Glomerular visceral epithelial cell (primary cell): ENCODE measurements around the gene PRKAR2B.
A peak's percentile ranks its signal among the peaks of the same experiment; 100 is the strongest.
"Not testable (repeated sequence)": the region's sequence is repeated elsewhere in the genome, so short reads cannot be mapped to it uniquely, and the experiment has no call there.

ENCODE experiments used
- DNase-seq: peaks from one replicate; pipeline ENCODE4 v3.0.0-alpha.2; 2016; ENCODE audit errors: extremely low spot score

PRKAR2B gene

GRCh38 chr7:107027208-107027607 is 17.3 kb upstream of the PRKAR2B start:
- no peak for DNase-seq

GRCh38 chr7:107029061-107029763 is 15.3 kb upstream of the PRKAR2B start:
- DNase-seq: no peak

DNA sequence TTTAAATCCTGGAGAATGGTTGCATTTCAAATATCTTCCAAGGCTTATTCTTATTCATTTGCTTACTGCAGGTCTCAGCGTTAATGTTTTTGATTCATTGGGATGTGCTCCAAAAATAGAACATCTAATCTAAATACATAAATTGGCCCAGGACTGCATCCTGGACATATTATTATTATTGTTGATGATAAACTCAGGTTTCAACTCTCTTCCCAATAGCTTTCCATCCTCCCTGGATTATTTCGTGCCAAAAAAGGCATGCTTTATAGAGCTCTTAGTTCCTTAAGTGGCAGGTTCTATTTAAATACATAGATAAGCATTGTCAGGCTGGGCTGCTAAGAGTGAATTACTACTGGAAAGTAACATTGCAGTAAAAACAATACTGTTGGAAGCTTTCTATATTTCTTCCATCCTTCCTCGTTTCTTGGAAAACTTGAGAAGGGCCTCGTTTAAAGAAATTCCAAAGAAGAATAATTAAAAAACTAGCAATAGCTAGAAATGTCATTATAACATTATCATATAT is 14.7 kb upstream of the PRKAR2B start:
- DNase-seq: no peak

DNA sequence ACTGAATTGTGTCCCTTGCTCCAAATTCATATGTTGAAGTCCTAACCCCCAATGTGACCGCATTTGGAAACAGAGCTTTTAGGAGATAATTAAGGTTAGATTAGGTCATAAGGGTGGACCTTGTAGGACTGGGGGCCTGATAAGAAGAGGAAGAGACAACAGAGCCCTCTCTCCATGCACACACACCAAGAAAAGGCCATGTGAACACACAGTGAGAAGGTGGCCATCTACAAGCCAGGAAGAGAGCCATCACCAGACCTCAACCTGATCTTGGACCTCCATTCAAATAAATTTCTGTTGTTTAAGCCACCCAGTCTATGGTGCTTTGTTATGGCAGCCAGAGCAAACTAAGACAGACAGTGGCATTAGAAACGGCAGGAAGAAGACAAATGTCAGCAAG is 12.5 kb upstream of the PRKAR2B start:
- DNase-seq: no peak

DNA sequence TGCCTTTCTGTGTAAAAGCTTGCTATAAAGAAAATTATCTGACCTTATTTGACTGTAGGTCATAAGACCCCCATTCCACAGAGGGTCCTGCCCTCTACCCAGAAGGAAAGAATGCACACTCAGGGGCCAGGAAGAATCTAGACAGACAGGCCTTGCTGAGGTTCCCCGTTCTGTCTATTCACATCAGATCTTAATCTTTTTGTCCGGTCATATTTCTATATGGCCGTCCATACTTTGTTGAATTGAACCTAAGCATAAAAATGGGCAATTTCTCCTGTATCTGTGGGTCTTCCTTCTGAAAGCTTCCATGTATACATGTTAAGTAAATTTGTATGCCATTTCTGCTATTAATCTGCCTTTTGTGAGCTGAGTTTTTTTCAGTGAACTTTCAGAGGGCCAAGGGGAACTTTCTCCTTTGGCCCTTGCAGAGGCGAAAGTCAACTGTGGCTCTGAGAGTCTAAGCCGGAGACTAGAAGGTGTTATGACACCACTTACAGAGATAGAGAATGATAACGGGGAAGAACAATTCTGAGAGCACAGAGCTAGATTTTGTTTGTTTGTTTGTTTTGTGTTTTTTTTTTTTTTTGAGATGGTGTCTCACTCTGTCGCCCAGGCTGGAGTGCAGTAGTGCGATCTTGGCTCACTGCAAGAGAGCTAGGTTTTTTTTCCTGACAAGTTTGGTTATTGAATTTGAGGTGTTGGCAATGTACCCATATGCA is 11.6 kb upstream of the PRKAR2B start:
- DNase-seq: no peak

GRCh38 chr7:107034553-107034952 is 10.0 kb upstream of the PRKAR2B start:
- no peak for DNase-seq

DNA sequence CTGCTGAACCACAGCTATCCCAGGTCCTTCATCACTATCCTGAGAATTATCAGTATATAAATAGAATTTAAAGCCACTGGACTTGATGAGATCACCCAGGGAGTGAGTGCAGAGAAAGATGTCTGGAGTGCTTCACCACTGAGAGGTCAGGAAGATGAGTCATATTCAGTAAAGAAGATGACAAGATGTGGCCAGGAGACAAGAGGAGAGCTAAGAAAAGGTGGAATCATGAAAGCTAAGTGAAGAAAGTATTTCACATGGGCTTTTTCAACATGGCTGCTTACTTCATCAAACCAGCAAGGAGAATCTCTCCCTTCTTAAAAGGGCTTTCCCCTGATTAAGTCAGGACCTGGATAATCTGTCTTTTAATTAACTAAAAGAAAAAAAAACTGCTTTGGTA is 9.1 kb upstream of the PRKAR2B start:
- peak; percentile 78 for DNase-seq

- no peak for DNase-seq
These were observed 8.0 kb upstream of the PRKAR2B start for GRCh38 chr7:107036535-107036934.

GRCh38 chr7:107037717-107038603 is 6.5 kb upstream of the PRKAR2B start:
- DNase-seq: no peak

DNA sequence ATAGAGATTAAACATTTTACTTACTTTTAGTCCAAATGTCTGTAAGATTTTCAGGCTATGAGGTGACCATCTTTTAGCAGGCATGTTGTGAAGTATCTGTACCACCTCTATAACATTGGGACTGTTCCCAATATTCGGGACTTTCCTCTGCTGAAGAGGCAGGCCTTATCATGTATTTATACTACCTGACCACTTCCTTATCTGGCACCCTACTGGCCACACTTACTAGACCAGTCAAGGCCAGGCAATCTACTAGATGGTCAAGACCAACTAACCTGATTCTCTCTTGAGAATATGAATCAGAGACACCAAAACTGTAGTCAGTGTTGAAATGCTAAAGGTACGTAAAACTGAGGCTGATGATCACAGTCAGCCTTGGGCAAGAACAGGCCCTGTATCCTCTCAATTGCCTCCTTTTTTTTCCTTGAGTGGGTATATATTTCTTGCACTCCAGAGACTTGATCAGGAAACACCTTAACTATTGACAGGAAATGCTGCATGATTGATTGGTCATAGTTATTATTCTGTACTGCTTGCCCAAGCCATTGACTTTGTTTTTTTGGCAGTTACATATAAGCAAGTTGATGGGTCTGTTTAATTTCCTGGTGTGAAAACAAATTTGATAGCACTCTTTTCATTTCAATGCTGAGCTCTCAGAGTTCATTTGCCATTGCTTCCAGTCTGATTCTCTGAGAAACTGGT is 5.2 kb upstream of the PRKAR2B start:
- no peak for DNase-seq

GRCh38 chr7:107041097-107041496 is 3.4 kb upstream of the PRKAR2B start:
- DNase-seq: no peak

DNA sequence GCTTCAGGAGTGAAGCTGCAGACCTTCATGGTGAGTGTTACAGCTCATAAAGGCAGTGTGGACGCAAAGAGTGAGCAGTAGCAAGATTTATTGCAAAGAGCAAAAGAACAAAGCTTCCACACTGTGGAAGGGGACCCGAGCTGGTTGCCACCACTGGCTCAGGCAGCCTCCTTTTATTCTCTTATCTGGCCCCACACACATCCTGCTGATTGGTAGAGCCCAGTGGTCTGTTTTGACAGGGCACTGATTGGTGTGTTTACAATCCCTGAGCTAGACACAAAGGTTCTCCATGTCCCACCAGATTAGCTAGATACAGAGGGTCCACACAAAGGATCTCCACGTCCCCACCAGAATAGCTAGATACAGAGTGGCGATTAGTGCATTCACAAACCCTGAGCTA is 2.7 kb upstream of the PRKAR2B start:
- not testable (repeated sequence) for DNase-seq

DNA sequence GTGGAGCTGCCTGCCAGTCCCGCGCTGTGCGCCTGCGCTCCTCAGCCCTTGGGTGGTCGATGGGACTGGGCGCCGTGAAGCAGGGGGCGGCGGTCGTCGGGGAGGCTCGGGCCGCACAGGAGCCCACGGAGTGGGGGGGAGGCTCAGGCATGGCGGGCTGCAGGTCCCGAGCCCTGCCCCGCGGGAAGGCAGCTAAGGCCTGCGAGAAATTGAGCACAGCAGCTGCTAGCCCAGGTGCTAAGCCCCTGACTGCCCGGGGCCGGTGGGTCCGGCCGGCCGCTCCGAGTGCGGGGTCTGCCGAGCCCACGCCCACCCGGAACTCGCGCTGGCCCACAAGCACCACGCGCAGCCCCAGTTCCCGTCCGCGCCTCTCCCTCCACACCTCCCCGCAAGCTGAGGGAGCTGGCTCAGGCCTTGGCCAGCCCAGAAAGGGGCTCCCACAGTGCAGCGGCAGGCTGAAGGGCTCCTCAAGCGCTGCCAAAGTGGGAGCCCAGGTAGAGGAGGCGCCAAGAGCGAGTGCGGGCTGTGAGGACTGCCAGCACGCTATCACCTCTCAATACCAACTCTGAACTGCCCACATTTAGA is 2.1 kb upstream of the PRKAR2B start:
- DNase-seq: not testable (repeated sequence)

GRCh38 chr7:107043491-107043890 is 1.0 kb upstream of the PRKAR2B start:
- DNase-seq: no peak

- DNase-seq: no peak
These were observed 571 bp upstream of the PRKAR2B start for GRCh38 chr7:107043921-107044346.

DNA sequence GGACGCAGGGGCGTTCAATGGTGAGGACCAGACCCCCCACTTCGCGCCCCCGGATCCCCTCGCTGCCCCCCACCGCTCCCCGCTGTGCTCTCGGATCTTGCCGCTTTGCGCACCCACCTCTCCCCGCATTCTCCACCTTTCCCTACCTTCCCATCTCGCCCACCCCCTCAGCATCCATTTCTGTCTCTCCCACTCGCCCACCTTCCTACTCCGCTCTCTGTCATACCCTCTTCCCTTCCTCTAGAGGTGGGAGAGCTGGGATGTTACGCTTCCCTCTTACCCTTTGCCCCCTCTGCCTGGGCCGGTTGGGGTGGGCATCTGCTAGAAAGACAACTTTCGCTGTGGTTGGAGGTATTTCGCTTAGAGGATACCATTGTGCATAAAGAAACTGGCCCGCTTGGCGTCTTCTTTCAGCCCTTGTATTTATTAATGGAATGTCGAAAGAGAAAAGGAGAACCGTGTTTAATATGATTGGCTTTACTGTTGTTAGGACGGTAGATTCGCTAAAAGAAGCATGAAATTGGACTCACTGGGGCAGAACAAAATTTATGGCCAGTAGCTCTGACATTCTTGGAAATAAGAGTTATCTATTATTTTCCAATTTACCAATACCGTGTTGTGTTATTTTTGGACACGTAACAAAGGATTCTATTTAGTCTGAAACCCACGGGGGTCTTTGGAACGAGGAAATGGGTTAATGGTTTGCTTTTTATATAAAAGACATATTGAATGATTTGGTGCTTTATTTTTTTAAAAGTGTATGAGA is 873 bp downstream of the PRKAR2B start:
- DNase-seq: no peak

- no peak for DNase-seq
These were observed 1.5 kb downstream of the PRKAR2B start for GRCh38 chr7:107045980-107046379.

GRCh38 chr7:107046491-107047259 is 2.2 kb downstream of the PRKAR2B start:
- DNase-seq: no peak

DNA sequence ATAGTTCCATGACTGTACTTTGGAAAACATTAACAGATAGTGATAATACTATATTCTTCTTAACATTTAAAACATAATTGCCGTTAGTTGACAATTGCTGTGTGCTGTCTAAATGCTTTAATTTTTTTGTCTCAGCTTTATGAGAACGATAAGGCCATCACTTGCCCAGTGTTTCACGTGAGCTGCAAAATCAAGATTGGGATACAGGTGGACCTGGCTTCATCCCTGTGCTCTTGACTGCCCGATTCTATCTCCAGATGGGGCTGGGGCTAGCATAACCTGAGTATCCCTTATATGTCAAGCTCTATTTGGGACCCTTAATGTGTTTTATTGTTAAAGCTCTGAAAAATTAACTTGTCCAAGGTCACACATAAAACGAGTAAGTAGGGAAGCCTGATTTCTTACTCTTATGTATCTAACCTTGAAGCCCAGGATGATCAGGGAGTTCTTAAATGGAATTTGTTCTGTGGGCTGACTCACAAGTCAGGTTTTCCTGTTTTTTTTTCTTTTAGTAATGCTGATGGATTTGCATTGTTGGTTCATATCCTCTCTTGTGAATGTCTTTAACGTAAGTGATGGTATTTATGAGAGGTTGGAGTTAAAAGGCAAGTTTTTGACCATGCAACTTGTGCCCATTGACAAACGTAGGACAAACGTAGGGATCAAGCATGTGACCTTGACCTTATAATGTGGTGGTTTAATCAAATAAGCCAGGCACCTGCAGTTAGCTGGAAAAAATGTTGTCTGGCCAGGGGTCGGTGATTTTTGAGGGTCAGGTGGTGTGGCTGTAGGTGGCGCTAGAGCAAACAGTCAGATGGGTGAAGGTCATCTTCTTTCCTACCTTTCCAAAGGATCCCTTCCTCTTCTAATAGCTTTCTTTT is 3.6 kb downstream of the PRKAR2B start:
- DNase-seq: no peak
